ENCODE results near the gene RIMBP3B. TPM values are rescaled to one million over a fixed set of nuclear protein-coding genes. Genes with fewer than 3 reads are reported as not detected.
"Not testable (repeated sequence)": the region's sequence is repeated elsewhere in the genome, so short reads cannot be mapped to it uniquely, and the experiment has no call there.

The RIMBP3B gene
- total RNA-seq, 1 experiment from 2014 or later, result 0.25 TPM

- CTCF ChIA-PET; H3K9me3 ChIP-seq (ENCODE audit: control insufficient read depth in 1 of 2, insufficient read depth in 1 of 2, low read depth in 1 of 2, low read length in 2 of 2); H3K79me2 ChIP-seq (ENCODE audit: insufficient read depth, low read length); H3K27ac ChIP-seq (ENCODE audit: low read depth, low read length); H3K4me1 ChIP-seq (ENCODE audit: control insufficient read depth in 1 of 2, insufficient read depth in 2 of 2, low read length in 2 of 2); H3K36me3 ChIP-seq (ENCODE audit: control insufficient read depth in 1 of 2, insufficient read depth in 2 of 2, low read length in 2 of 2); BruUV-seq (replicated peaks); DNase-seq (ENCODE audit: low read depth, low spot score); H3K9me2 ChIP-seq (ENCODE audit: insufficient read depth); intact Hi-C loops (cut with micrococcal nuclease); H3K27me3 ChIP-seq (ENCODE audit: insufficient read depth, low read length); RAD21 ChIA-PET (ENCODE audit: low non-redundant PET in 1 of 2, low total read pairs in 2 of 2, uncharacterized antibody in 2 of 2, unreplicated experiment in 2 of 2); POLR2A ChIA-PET; H4K20me1 ChIP-seq (ENCODE audit: insufficient read depth); H3K9ac ChIP-seq (ENCODE audit: low read length); H2AFZ ChIP-seq (ENCODE audit: low read depth, low read length, poor library complexity, severe bottlenecking); H3K4me2 ChIP-seq (ENCODE audit: low read length); H3K4me3 ChIP-seq (replicated peaks in 1 of 2; ENCODE audit: low read depth in 1 of 2, low read length in 2 of 2): not testable (repeated sequence)
- ATAC-seq, result peak; percentile 34; the same call in 1 of the 2 replicates
These were observed 21.1 kb upstream of the RIMBP3B start for GRCh38 chr22:21362473-21362872.

GRCh38 chr22:21363061-21363460, 20.5 kb upstream of the RIMBP3B start:
- DNase-seq (ENCODE audit: low read depth, low spot score); H3K4me3 ChIP-seq (replicated peaks in 1 of 2; ENCODE audit: low read depth in 1 of 2, low read length in 2 of 2); H3K9me3 ChIP-seq (ENCODE audit: control insufficient read depth in 1 of 2, insufficient read depth in 1 of 2, low read depth in 1 of 2, low read length in 2 of 2); H3K36me3 ChIP-seq (ENCODE audit: control insufficient read depth in 1 of 2, insufficient read depth in 2 of 2, low read length in 2 of 2); H3K27ac ChIP-seq (ENCODE audit: low read depth, low read length); H3K9ac ChIP-seq (ENCODE audit: low read length); H3K9me2 ChIP-seq (ENCODE audit: insufficient read depth); H3K4me1 ChIP-seq (ENCODE audit: control insufficient read depth in 1 of 2, insufficient read depth in 2 of 2, low read length in 2 of 2); H3K4me2 ChIP-seq (ENCODE audit: low read length); RAD21 ChIA-PET (ENCODE audit: low non-redundant PET in 1 of 2, low total read pairs in 2 of 2, uncharacterized antibody in 2 of 2, unreplicated experiment in 2 of 2); H3K79me2 ChIP-seq (ENCODE audit: insufficient read depth, low read length); CTCF ChIA-PET; ATAC-seq; BruUV-seq (replicated peaks); H4K20me1 ChIP-seq (ENCODE audit: insufficient read depth); H2AFZ ChIP-seq (ENCODE audit: low read depth, low read length, poor library complexity, severe bottlenecking); intact Hi-C loops (cut with micrococcal nuclease); POLR2A ChIA-PET; H3K27me3 ChIP-seq (ENCODE audit: insufficient read depth, low read length): not testable (repeated sequence)

GRCh38 chr22:21363803-21364202, 19.7 kb upstream of the RIMBP3B start:
- H3K4me2 ChIP-seq (ENCODE audit: low read length); H3K27ac ChIP-seq (ENCODE audit: low read depth, low read length); ATAC-seq; RAD21 ChIA-PET (ENCODE audit: low non-redundant PET in 1 of 2, low total read pairs in 2 of 2, uncharacterized antibody in 2 of 2, unreplicated experiment in 2 of 2); DNase-seq (ENCODE audit: low read depth, low spot score); BruUV-seq (replicated peaks); H3K9me3 ChIP-seq (ENCODE audit: control insufficient read depth in 1 of 2, insufficient read depth in 1 of 2, low read depth in 1 of 2, low read length in 2 of 2); H3K79me2 ChIP-seq (ENCODE audit: insufficient read depth, low read length); H4K20me1 ChIP-seq (ENCODE audit: insufficient read depth); H3K4me1 ChIP-seq (ENCODE audit: control insufficient read depth in 1 of 2, insufficient read depth in 2 of 2, low read length in 2 of 2); intact Hi-C loops (cut with micrococcal nuclease); H3K36me3 ChIP-seq (ENCODE audit: control insufficient read depth in 1 of 2, insufficient read depth in 2 of 2, low read length in 2 of 2); CTCF ChIA-PET; H3K9ac ChIP-seq (ENCODE audit: low read length); H3K4me3 ChIP-seq (replicated peaks in 1 of 2; ENCODE audit: low read depth in 1 of 2, low read length in 2 of 2); POLR2A ChIA-PET; H3K27me3 ChIP-seq (ENCODE audit: insufficient read depth, low read length); H3K9me2 ChIP-seq (ENCODE audit: insufficient read depth); H2AFZ ChIP-seq (ENCODE audit: low read depth, low read length, poor library complexity, severe bottlenecking): not testable (repeated sequence)

GRCh38 chr22:21364362-21364761, 19.2 kb upstream of the RIMBP3B start:
- H3K4me1 ChIP-seq (ENCODE audit: control insufficient read depth in 1 of 2, insufficient read depth in 2 of 2, low read length in 2 of 2); intact Hi-C loops (cut with micrococcal nuclease); BruUV-seq (replicated peaks); H4K20me1 ChIP-seq (ENCODE audit: insufficient read depth); H3K9me2 ChIP-seq (ENCODE audit: insufficient read depth); H3K27me3 ChIP-seq (ENCODE audit: insufficient read depth, low read length); RAD21 ChIA-PET (ENCODE audit: low non-redundant PET in 1 of 2, low total read pairs in 2 of 2, uncharacterized antibody in 2 of 2, unreplicated experiment in 2 of 2); H3K9me3 ChIP-seq (ENCODE audit: control insufficient read depth in 1 of 2, insufficient read depth in 1 of 2, low read depth in 1 of 2, low read length in 2 of 2); H3K9ac ChIP-seq (ENCODE audit: low read length); ATAC-seq; DNase-seq (ENCODE audit: low read depth, low spot score); H2AFZ ChIP-seq (ENCODE audit: low read depth, low read length, poor library complexity, severe bottlenecking); H3K4me3 ChIP-seq (replicated peaks in 1 of 2; ENCODE audit: low read depth in 1 of 2, low read length in 2 of 2); H3K36me3 ChIP-seq (ENCODE audit: control insufficient read depth in 1 of 2, insufficient read depth in 2 of 2, low read length in 2 of 2); POLR2A ChIA-PET; H3K4me2 ChIP-seq (ENCODE audit: low read length); CTCF ChIA-PET; H3K79me2 ChIP-seq (ENCODE audit: insufficient read depth, low read length); H3K27ac ChIP-seq (ENCODE audit: low read depth, low read length): not testable (repeated sequence)

- H3K36me3 ChIP-seq (ENCODE audit: control insufficient read depth in 1 of 2, insufficient read depth in 2 of 2, low read length in 2 of 2); H3K9ac ChIP-seq (ENCODE audit: low read length); H3K4me1 ChIP-seq (ENCODE audit: control insufficient read depth in 1 of 2, insufficient read depth in 2 of 2, low read length in 2 of 2); H3K27me3 ChIP-seq (ENCODE audit: insufficient read depth, low read length); H3K4me3 ChIP-seq (replicated peaks in 1 of 2; ENCODE audit: low read depth in 1 of 2, low read length in 2 of 2); RAD21 ChIA-PET (ENCODE audit: low non-redundant PET in 1 of 2, low total read pairs in 2 of 2, uncharacterized antibody in 2 of 2, unreplicated experiment in 2 of 2); H3K79me2 ChIP-seq (ENCODE audit: insufficient read depth, low read length); ATAC-seq; BruUV-seq (replicated peaks); H2AFZ ChIP-seq (ENCODE audit: low read depth, low read length, poor library complexity, severe bottlenecking); POLR2A ChIA-PET; H3K9me2 ChIP-seq (ENCODE audit: insufficient read depth); H3K27ac ChIP-seq (ENCODE audit: low read depth, low read length); H3K9me3 ChIP-seq (ENCODE audit: control insufficient read depth in 1 of 2, insufficient read depth in 1 of 2, low read depth in 1 of 2, low read length in 2 of 2); H3K4me2 ChIP-seq (ENCODE audit: low read length); DNase-seq (ENCODE audit: low read depth, low spot score); intact Hi-C loops (cut with micrococcal nuclease); CTCF ChIA-PET; H4K20me1 ChIP-seq (ENCODE audit: insufficient read depth): not testable (repeated sequence)
These were observed 18.2 kb upstream of the RIMBP3B start for GRCh38 chr22:21365337-21365736.

Data from HCT116 (cell line).